Measurements from ENCODE around the gene C1orf116. TPM values are rescaled to one million over a fixed set of nuclear protein-coding genes. Genes with fewer than 3 reads are reported as not detected.

Gene C1orf116
- total and polyA plus RNA-seq, 10 donors = 0.02 to 1.0 (median 0.27) TPM; not detected in 1

DNA sequence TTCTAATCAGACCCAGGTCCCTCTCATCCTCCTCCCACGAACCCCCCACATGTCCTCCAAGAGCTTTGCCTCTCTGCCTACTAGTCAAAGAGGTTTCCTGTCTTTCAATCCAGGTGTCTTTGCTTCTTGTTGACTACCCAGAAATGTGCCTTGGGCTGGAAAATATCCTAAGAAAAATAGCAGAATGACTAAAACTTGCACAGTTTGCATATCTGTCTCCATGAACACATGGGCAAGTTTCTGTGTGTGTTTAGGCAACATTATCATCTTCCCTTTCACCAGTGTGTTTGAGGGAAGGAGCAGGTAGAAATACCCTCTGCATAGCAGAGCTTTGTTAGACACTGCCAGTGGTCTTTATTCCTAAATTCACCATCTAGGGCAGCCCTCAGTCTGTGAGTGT, 1.5 kb downstream of the C1orf116 start:
- TF ChIP-seq, protein P1, sequence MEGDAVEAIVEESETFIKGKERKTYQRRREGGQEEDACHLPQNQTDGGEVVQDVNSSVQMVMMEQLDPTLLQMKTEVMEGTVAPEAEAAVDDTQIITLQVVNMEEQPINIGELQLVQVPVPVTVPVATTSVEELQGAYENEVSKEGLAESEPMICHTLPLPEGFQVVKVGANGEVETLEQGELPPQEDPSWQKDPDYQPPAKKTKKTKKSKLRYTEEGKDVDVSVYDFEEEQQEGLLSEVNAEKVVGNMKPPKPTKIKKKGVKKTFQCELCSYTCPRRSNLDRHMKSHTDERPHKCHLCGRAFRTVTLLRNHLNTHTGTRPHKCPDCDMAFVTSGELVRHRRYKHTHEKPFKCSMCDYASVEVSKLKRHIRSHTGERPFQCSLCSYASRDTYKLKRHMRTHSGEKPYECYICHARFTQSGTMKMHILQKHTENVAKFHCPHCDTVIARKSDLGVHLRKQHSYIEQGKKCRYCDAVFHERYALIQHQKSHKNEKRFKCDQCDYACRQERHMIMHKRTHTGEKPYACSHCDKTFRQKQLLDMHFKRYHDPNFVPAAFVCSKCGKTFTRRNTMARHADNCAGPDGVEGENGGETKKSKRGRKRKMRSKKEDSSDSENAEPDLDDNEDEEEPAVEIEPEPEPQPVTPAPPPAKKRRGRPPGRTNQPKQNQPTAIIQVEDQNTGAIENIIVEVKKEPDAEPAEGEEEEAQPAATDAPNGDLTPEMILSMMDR (IDR thresholded peaks at IDR 0.05 in 8 of 11, conservative IDR thresholded peaks at IDR 0.05 in 3 of 11) = no peak
- TF ChIP-seq POLR2A (IDR thresholded peaks at IDR 0.05) = no peak
- TF ChIP-seq POLR2AphosphoS5 (IDR thresholded peaks at IDR 0.05) = no peak
- DNase-seq = no peak
- Histone ChIP-seq H3K36me3 (no peaks in the 10 kb centered on the region), H3K27me3 (replicated peaks in 1 of 7) (peaks cover 0 to 17% (median 0%) of the 10 kb centered on the region in 7 donors), H3K4me3 (no peak overlapping the region), H3K4me1 (peaks cover 0 to 10% (median 3%) of the 10 kb centered on the region in 6 donors), H3K9me3 (no peaks in the 10 kb centered on the region), H3K27ac (no peak overlapping the region)
- intact Hi-C loops (cut with DNase I; ENCODE audit: low total_unique reads) = no loop called here
- 50 to 76% (median 57%) methylated on average over 1 of the region's 1 CpG for WGBS, 5 donors

DNA sequence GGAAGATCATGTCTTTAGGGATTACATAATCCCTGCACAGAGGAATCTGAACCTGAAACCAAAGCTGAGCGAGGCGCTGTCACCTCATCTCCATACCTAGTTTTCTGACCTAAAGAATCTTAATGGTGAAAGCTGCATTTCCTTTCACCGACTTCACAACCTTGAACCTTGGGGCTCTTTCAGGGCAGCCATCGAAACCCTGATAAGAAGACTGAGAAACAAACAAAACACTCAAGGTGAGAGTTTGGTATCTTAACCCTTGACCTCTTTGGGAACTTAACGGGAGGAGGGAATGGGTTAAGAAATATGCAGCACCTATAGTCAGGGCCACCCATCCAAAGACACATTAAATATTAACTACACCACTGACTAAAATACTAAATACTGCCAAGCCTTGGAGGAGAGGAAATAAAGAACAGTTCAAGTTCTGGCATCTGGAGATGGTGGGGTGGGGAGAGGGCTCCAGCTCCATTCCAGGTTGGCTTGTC, 2.0 kb downstream of the C1orf116 start:
- Histone ChIP-seq H3K27me3 (replicated peaks in 1 of 7) (peaks cover 0 to 17% (median 0%) of the 10 kb centered on the region in 7 donors), H3K4me1 (peaks cover under 1 to 14% (median 8%) of the 10 kb centered on the region in 6 donors), H3K9me3 (no peaks in the 10 kb centered on the region), H3K27ac (no peak overlapping the region), H3K4me3 (no peak overlapping the region), H3K36me3 (no peaks in the 10 kb centered on the region)
- intact Hi-C loops (cut with DNase I; ENCODE audit: low total_unique reads) = no loop called here
- TF ChIP-seq POLR2AphosphoS5 (IDR thresholded peaks at IDR 0.05) (no peak), POLR2A (IDR thresholded peaks at IDR 0.05) (no peak)
- TF ChIP-seq, protein P1 (IDR thresholded peaks at IDR 0.05 in 8 of 11, conservative IDR thresholded peaks at IDR 0.05 in 3 of 11) = no peak
- DNase-seq = no peak
- WGBS, 5 donors = 75 to 88% (median 79%) methylated on average over 5 of the region's 5 CpGs

DNA sequence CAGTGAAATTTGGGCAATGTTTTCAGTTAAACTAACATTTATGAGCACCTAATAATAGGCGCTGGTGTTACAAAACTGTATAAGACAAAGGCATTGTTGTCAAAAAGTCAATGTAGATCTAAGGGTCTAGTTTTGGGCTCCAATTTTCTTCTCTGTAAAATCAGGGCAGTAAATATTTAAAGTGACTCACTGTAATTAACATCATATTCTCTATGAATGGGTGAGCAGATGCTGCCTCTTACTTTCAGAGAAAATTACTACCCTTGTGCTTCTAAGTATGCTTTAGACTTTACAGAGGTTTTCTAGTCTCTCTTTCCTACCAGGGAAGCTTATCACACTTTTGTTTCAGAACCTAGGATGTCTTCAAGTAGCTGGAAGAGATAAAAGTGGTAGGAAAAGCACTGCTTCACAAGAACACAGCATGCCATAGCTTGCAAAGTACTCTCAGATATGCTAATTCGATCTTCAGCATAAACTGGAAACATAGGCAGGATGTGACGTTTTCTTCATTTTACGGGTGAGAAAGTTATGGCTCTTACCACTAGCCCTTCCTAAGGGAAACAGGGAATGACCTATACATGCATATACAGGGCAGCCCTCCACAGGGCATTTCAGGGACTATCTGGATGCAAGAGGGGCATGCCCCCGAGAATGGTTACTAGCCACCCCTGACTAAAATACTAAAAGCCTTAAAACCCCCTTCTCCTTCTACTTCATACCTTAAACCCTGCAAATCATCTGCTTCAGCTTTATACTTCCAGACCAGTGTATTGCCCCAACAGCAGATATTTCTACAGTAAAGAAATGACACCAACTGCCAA, 2.6 kb downstream of the C1orf116 start:
- intact Hi-C loops (cut with DNase I; ENCODE audit: low total_unique reads) = no loop called here
- Histone ChIP-seq H3K4me3 (no peak overlapping the region), H3K27me3 (replicated peaks in 1 of 7) (peaks cover 0 to 17% (median 0%) of the 10 kb centered on the region in 7 donors), H3K9me3 (no peaks in the 10 kb centered on the region), H3K36me3 (no peaks in the 10 kb centered on the region), H3K4me1 (peaks cover 6 to 19% (median 14%) of the 10 kb centered on the region in 6 donors), H3K27ac (no peak overlapping the region)
- TF ChIP-seq, protein P1 (IDR thresholded peaks at IDR 0.05 in 8 of 11, conservative IDR thresholded peaks at IDR 0.05 in 3 of 11) = no peak
- no peak for TF ChIP-seq POLR2AphosphoS5 (IDR thresholded peaks at IDR 0.05)
- TF ChIP-seq POLR2A (IDR thresholded peaks at IDR 0.05) = no peak
- no peak for DNase-seq
- WGBS, 5 donors = 76 to 86% (median 83%) methylated on average over 5 of the region's 5 CpGs

Measured in spleen (tissue), 11 donors.